HG02678 (cell line): ENCODE data around the gene DNM2.
A peak's percentile ranks its signal among the peaks of the same experiment; 100 is the strongest.
"Not testable (repeated sequence)": the region's sequence is repeated elsewhere in the genome, so short reads cannot be mapped to it uniquely, and the experiment has no call there.

Experiments
- ATAC-seq: cut with Tn5 transposase; IDR thresholded peaks from one replicate; pipeline ENCODE4 v1.9.1; 2021; ENCODE audit warnings: mild to moderate bottlenecking, moderate library complexity; ENCODE audit not compliant: unreplicated experiment

The DNM2 gene

GRCh38 chr19:10751109-10751953 lies 33.5 kb downstream of the DNM2 start:
- no peak for ATAC-seq

DNA sequence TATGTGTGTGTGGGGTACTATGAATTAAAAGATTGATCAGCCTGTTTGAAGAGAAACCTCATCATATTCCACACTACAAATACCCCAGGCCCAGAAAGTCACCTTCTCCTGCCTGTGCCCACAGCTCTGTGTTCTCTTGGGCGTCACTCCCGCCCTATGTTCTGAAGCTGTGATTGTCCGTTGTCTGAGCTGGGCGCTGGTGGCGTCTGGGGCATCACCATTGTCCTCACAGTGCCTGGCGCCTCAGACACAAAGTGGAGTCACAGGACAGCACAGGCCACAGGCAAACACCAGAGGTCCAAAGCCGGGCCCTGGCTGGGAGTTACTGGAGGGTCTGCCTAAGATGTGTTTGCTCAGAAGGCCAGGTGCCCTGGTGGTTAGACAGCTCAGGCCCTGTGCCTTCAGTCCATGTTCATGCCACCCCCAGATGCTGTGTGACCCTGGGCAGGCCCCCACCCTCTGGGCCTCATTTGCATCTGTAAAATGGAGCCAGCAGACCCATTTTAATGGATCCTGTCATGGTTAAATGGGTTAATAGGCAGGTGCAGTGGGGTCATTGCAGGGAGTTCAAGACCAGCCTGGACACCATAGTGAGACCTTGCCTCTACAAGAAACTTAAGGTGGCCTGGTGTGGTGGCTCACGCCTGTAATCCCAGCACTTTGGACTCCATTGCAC lies 34.5 kb downstream of the DNM2 start:
- no peak for ATAC-seq

GRCh38 chr19:10752913-10753704 lies 35.2 kb downstream of the DNM2 start:
- no peak for ATAC-seq

- ATAC-seq, result no peak
Measured at GRCh38 chr19:10756371-10756770, 38.5 kb downstream of the DNM2 start.

DNA sequence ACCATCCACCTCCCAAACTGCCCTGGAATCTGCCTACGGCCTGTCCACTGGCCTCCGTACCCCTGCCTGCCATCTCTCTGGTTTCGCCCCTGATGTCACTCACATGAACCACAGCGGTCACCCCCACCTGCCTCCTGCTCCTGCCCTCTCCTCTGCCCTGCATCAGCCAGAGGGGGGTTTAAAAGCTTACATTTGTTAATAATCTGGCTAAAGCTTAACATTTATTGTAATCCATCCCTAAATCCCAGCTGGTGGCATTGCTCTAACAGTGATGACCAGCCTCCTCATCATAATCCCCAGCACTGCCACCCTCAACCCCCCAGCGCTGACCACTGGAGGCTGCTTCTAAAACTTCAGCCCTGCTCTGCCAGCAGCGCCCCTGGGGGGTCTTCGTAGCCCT lies 38.9 kb downstream of the DNM2 start:
- no peak for ATAC-seq

GRCh38 chr19:10758050-10758449 lies 40.2 kb downstream of the DNM2 start:
- ATAC-seq, result not testable (repeated sequence)

GRCh38 chr19:10758978-10759377 lies 41.1 kb downstream of the DNM2 start:
- no peak for ATAC-seq

GRCh38 chr19:10760273-10760944 lies 42.5 kb downstream of the DNM2 start:
- ATAC-seq, result peak; percentile 19

GRCh38 chr19:10761443-10762250 lies 43.8 kb downstream of the DNM2 start:
- ATAC-seq, result no peak

- ATAC-seq, result no peak
Measured at GRCh38 chr19:10762656-10763055, 44.8 kb downstream of the DNM2 start.

GRCh38 chr19:10763411-10763810 lies 45.5 kb downstream of the DNM2 start:
- no peak for ATAC-seq

GRCh38 chr19:10763828-10764339 lies 46.0 kb downstream of the DNM2 start:
- no peak for ATAC-seq

GRCh38 chr19:10764340-10764894 lies 46.5 kb downstream of the DNM2 start:
- ATAC-seq, result no peak

DNA sequence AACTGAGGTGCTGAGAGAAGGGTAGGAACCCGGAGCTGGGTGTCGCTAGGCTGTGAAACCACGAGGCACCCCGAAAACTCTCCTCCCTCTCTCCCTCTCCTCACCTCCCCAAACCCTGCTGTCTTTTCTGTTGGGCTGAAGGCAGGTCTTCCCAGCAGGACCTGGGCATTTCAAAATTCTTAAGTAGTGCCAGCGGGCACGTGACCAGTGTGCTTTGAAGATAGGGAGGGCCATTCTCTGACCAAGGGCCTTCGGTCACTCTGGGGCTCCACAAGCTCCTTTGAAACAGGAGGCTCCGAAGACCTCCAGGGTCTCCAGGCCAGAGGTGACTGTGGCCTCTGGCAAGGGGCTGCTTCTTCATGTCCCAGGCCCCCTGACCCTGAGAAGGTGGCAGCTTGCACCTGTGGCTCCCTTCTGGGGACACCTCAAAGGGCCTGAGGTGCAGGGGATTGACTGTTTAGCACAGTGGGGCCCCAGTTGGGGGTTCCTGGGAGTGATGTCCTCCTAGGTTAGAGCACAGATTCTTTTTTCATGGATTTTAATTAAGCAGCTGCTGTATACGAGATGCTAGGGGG lies 48.3 kb downstream of the DNM2 start:
- ATAC-seq, result no peak

GRCh38 chr19:10766671-10767201 lies 48.9 kb downstream of the DNM2 start:
- no peak for ATAC-seq

DNA sequence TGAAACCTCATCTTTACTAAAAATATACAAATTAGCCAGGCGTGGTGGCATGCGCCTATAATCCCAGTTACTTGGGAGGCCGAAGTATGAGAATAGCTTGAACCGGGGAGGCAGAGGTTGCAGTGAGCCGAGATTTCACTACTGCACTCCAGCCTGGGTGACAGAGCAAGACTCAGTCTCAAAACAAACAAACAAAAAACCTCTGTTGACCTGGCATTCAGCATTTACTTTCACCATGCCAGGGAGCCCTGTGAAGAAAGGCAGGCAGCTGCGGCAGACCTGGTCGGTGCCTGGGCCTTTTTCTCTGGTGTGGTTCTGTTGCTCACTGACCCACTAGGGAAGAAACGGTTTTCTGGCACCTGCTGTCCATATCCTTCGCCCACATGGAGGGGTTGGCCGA lies 49.8 kb downstream of the DNM2 start:
- no peak for ATAC-seq

- no peak for ATAC-seq
Measured at GRCh38 chr19:10768369-10768768, 50.5 kb downstream of the DNM2 start.

DNA sequence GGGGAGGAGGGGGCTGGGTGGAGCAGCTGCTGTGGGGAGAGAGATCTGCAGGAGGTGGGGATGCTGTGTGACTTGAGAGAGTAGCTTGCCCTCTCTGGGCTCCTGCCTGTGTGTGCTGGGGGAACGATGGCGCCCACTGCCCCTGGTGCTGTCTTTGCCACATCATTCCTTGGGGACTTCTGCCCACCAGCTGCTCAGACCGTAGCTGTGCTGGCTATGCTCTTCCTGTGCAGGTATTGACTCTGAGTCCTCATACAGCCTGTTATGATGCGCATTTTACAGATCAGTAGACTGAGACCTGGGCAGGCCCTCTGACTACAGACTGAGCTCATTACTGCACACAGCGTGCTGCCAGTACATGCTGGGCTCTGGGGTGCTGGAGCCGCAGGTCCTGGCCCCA lies 51.1 kb downstream of the DNM2 start:
- ATAC-seq, result no peak
